Measurements from ENCODE around the gene STYXL2.

- TF ChIP-seq EGR1 (IDR thresholded peaks at IDR 0.05) (no peak), ZBTB7A (IDR thresholded peaks at IDR 0.05; ENCODE audit: low read depth) (no peak), REST (IDR thresholded peaks at IDR 0.05; ENCODE audit: low read depth) (no peak), NFIC (IDR thresholded peaks at IDR 0.05) (no peak), TAF1 (IDR thresholded peaks at IDR 0.05; ENCODE audit: low read depth) (no peak)
These were observed 42.9 kb downstream of the STYXL2 start for GRCh38 chr1:167136806-167137205.
